ENCODE data around the gene CDC14A. TPM values are rescaled to one million over a fixed set of nuclear protein-coding genes. Genes with fewer than 3 reads are reported as not detected.

CDC14A gene
- total and polyA plus RNA-seq, 2 of the 8 experiments (the other 6 are each of a cell fraction or from before 2014, with no cell fraction given) = 3.2 to 8.9 TPM

DNA sequence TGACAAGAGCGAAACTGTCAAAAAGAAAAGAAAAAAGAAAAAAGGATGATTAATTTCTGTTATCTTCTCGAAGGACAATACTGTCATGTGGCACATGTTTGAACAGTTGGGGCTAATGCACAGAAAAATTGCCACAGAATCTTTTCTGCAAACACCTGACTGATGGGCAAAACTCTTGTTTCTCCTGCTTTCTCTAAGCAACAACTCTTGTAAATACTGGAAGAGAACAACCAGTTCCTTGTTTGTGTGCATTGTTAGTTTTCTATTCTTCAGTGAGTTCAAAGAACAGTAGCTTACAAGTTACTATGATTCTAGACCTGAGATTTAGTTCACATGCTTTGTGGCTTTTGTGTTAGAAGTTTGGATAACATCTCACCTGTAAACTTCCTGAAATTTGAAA lies 60.7 kb downstream of the CDC14A start:
- no peak overlapping the region for H3K27ac ChIP-seq (ENCODE audit: low read depth, low read length)
- H3K23me2 ChIP-seq (ENCODE audit: low read depth, low read length) = no peaks in the 10 kb centered on the region; the same call in 1 of the 2 replicates
- no peak overlapping the region for H3K56ac ChIP-seq (replicated peaks; ENCODE audit: insufficient read length, low read depth, low read length)
- H3K36me3 ChIP-seq (ENCODE audit: control insufficient read depth in 2 of 4, insufficient read depth in 4 of 4, low read length in 3 of 4) = no peaks in the 10 kb centered on the region; a peak in 1 of 8 replicates
- no peak overlapping the region for H2BK15ac ChIP-seq (ENCODE audit: low read length)
- no peak overlapping the region for H4K8ac ChIP-seq (ENCODE audit: extremely low read depth, insufficient read depth, low read length)
- no peak overlapping the region for H2BK120ac ChIP-seq (replicated peaks; ENCODE audit: low read depth, low read length)
- no peak overlapping the region for H2BK20ac ChIP-seq (ENCODE audit: low read length)
- no peak overlapping the region for H3K18ac ChIP-seq (ENCODE audit: extremely low read depth, low read length)
- no peak overlapping the region for H4K91ac ChIP-seq (replicated peaks; ENCODE audit: insufficient read length, low read length)
- WGBS, 2 experiments (ENCODE audit: extremely low coverage in 1 of 2, insufficient coverage in 1 of 2, insufficient read length in 1 of 2, insufficient replicate concordance in 2 of 2, low coverage in 1 of 2, low lambda C conversion rate in 2 of 2, missing lambda C conversion rate in 1 of 2) = 100% methylated on average over 2 of the region's 2 CpGs; no CpG with 5 or more reads in 1 of the 2 experiments
- no peak overlapping the region for H3K4me3 ChIP-seq (ENCODE audit: extremely low read depth in 1 of 4, insufficient read depth in 2 of 4, low read depth in 3 of 4, low read length in 4 of 4)
- no peak overlapping the region for H3K14ac ChIP-seq (ENCODE audit: insufficient read length)
- H3K27me3 ChIP-seq (replicated peaks in 1 of 4; ENCODE audit: control insufficient read depth in 3 of 4, extremely low read depth in 1 of 4, insufficient read depth in 3 of 4, low read length in 3 of 4) = no peaks in the 10 kb centered on the region
- no peaks in the 10 kb centered on the region for H3K79me1 ChIP-seq (ENCODE audit: low read depth, low read length)
- H3K9ac ChIP-seq (replicated peaks in 1 of 4; ENCODE audit: extremely low read depth in 1 of 4, low read depth in 3 of 4, low read length in 3 of 4) = no peak overlapping the region
- no peaks in the 10 kb centered on the region for H3K9me3 ChIP-seq (ENCODE audit: insufficient read depth in 2 of 2, low read depth in 1 of 2, low read length in 1 of 2)
- ChIA-PET POLR2A (ENCODE audit: partially characterized antibody) (no interaction called here), CTCF (ENCODE audit: partially characterized antibody) (interaction anchor here (4.4 kb wide), 1 partner anchor 11 kb away, joined by 26 read pairs; no protein-coding TSS in a partner anchor)
- no peak overlapping the region for H2BK5ac ChIP-seq (ENCODE audit: low read depth, low read length)
- H2AK5ac ChIP-seq (ENCODE audit: low read depth, low read length) = no peak overlapping the region
- H4K20me1 ChIP-seq (replicated peaks in 1 of 2; ENCODE audit: control insufficient read depth in 1 of 2, insufficient read depth in 2 of 2, low read length in 2 of 2) = peaks cover 0 to 2% of the 10 kb centered on the region in 2 experiments
- no peak overlapping the region for H2BK12ac ChIP-seq (ENCODE audit: low read depth, low read length)
- no peak overlapping the region for H3K23ac ChIP-seq (ENCODE audit: insufficient read length)
- H3K79me2 ChIP-seq (ENCODE audit: control insufficient read depth in 1 of 2, insufficient read depth in 2 of 2, low read length in 2 of 2) = peaks cover 0 to 5% of the 10 kb centered on the region in 2 experiments; a peak in 1 of 4 replicates
- no peak overlapping the region for H3K4ac ChIP-seq (replicated peaks; ENCODE audit: insufficient read length, low read depth, low read length)
- H3K4me2 ChIP-seq (ENCODE audit: insufficient read depth in 1 of 2, low read depth in 2 of 2, low read length in 2 of 2) = no peak overlapping the region
- no peak overlapping the region for H4K5ac ChIP-seq (ENCODE audit: insufficient read length, low read depth, low read length)
- H3K4me1 ChIP-seq (replicated peaks in 1 of 4; ENCODE audit: control insufficient read depth in 3 of 4, insufficient read depth in 4 of 4, low read length in 3 of 4) = peaks cover 3 to 8% (median 3%) of the 10 kb centered on the region in 4 experiments; a peak in 6 of 7 replicates
- no peak overlapping the region for H2AFZ ChIP-seq (ENCODE audit: low read length)
- FAIRE-seq (no peak), DNase-seq (ENCODE audit: low read depth in 1 of 2, low spot score in 2 of 2) (no peak)
- TF ChIP-seq RFX5 (IDR thresholded peaks at IDR 0.05; ENCODE audit: borderline replicate concordance, low read depth, low read length) (no peak), EP300 (IDR thresholded peaks at IDR 0.05; ENCODE audit: borderline replicate concordance in 1 of 2, low read depth in 2 of 2, low read length in 2 of 2) (no peak), GABPA (IDR thresholded peaks at IDR 0.05; ENCODE audit: borderline replicate concordance, insufficient read depth, low read length) (no peak), NRF1 (IDR thresholded peaks at IDR 0.05; ENCODE audit: low read depth, low read length) (no peak), KDM5A (IDR thresholded peaks at IDR 0.05; ENCODE audit: low read length) (no peak), NANOG (IDR thresholded peaks at IDR 0.05; ENCODE audit: insufficient read depth, low read depth, low read length, poor library complexity, severe bottlenecking) (no peak), POLR2A (IDR thresholded peaks at IDR 0.05; ENCODE audit: control extremely low read depth in 1 of 2, low read depth in 2 of 2, low read length in 2 of 2) (no peak), POU5F1 (IDR thresholded peaks at IDR 0.05; ENCODE audit: low read depth, low read length) (no peak), JUN (IDR thresholded peaks at IDR 0.05; ENCODE audit: low read depth, low read length) (no peak), TEAD4 (IDR thresholded peaks at IDR 0.05; ENCODE audit: low read depth, low read length) (no peak)
- TF ChIP-seq, protein P1, sequence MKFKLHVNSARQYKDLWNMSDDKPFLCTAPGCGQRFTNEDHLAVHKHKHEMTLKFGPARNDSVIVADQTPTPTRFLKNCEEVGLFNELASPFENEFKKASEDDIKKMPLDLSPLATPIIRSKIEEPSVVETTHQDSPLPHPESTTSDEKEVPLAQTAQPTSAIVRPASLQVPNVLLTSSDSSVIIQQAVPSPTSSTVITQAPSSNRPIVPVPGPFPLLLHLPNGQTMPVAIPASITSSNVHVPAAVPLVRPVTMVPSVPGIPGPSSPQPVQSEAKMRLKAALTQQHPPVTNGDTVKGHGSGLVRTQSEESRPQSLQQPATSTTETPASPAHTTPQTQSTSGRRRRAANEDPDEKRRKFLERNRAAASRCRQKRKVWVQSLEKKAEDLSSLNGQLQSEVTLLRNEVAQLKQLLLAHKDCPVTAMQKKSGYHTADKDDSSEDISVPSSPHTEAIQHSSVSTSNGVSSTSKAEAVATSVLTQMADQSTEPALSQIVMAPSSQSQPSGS (IDR thresholded peaks at IDR 0.05; ENCODE audit: low read length) = no peak
- TF ChIP-seq, protein P2, sequence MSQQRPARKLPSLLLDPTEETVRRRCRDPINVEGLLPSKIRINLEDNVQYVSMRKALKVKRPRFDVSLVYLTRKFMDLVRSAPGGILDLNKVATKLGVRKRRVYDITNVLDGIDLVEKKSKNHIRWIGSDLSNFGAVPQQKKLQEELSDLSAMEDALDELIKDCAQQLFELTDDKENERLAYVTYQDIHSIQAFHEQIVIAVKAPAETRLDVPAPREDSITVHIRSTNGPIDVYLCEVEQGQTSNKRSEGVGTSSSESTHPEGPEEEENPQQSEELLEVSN (IDR thresholded peaks at IDR 0.05) = no peak

All from H1 (cell line).